Activated T-helper 17 cell treated with anti-CD3 and anti-CD28 coated beads, Interleukin-2, amount 50 U/mL, for 72 hours (primary cell): ENCODE measurements around the gene LRRC4. TPM values are rescaled to one million over a fixed set of nuclear protein-coding genes. Genes with fewer than 3 reads are reported as not detected.

ENCODE experiments used
- ATAC-seq: fragments of 150-1000 bp; cut with Tn5 transposase; replicated peaks from 2 replicates; pipeline ENCODE4 v1.10.0; 2021; ENCODE audit warnings: mild to moderate bottlenecking, moderate library complexity
- H3K27ac Mint-ChIP-seq: one replicate; pipeline ENCODE4 v1.8.0; 2022; ENCODE audit warnings: mixed read lengths
- H3K27me3 Mint-ChIP-seq: one replicate; pipeline ENCODE4 v1.8.0; 2022; ENCODE audit warnings: mixed read lengths
- H3K36me3 Mint-ChIP-seq: one replicate; pipeline ENCODE4 v1.8.0; 2022; ENCODE audit warnings: low read depth, mild to moderate bottlenecking, mixed read lengths
- H3K4me1 Mint-ChIP-seq: one replicate; pipeline ENCODE4 v1.8.0; 2022; ENCODE audit warnings: mixed read lengths
- H3K4me3 Mint-ChIP-seq: one replicate; pipeline ENCODE4 v1.8.0; 2022; ENCODE audit warnings: mild to moderate bottlenecking, mixed read lengths
- H3K9me3 Mint-ChIP-seq: one replicate; pipeline ENCODE4 v1.8.0; 2022; ENCODE audit warnings: mixed read lengths
- total RNA-seq, 2 donors: library from RNA; stranded (reverse); gene quantifications; one replicate each; pipeline ENCODE4 v1.2.3, GENCODE V29; 2022

The LRRC4 gene
- total RNA-seq, 2 donors from 2014 or later = 0.13 TPM; not detected in 1

DNA sequence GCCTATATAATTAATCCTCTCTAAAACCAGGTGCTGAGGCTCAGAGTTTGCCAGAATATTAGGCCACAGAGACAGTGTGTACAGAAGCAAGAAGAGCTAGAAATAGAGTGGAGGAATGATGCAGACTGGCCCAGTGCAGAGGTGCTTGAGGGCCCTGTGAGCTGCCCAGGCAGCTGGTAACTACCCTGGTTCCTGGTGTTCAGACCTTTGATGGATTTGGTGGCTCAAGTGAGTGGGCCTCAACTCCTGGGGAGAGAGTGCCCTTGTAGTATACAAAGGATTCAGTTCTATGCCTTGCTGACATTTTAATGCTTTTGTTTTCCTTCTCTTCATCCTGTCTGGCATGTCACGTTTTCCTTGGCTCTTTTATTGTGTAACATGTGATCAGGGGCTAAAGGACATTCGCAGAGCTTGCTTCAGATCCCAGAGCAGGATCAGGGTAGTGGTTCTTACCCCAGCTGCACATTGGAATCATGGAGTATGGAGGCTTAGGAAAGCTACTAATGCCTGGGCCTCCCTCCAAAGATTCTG, 20.0 kb downstream of the LRRC4 start:
- no peaks in the 10 kb centered on the region for H3K27me3 Mint-ChIP-seq
- H3K36me3 Mint-ChIP-seq = peaks cover 77% of the 10 kb centered on the region
- no peaks in the 10 kb centered on the region for H3K4me1 Mint-ChIP-seq
- no peak for ATAC-seq
- no peak overlapping the region for H3K27ac Mint-ChIP-seq
- no peaks in the 10 kb centered on the region for H3K9me3 Mint-ChIP-seq
- H3K4me3 Mint-ChIP-seq = no peak overlapping the region

DNA sequence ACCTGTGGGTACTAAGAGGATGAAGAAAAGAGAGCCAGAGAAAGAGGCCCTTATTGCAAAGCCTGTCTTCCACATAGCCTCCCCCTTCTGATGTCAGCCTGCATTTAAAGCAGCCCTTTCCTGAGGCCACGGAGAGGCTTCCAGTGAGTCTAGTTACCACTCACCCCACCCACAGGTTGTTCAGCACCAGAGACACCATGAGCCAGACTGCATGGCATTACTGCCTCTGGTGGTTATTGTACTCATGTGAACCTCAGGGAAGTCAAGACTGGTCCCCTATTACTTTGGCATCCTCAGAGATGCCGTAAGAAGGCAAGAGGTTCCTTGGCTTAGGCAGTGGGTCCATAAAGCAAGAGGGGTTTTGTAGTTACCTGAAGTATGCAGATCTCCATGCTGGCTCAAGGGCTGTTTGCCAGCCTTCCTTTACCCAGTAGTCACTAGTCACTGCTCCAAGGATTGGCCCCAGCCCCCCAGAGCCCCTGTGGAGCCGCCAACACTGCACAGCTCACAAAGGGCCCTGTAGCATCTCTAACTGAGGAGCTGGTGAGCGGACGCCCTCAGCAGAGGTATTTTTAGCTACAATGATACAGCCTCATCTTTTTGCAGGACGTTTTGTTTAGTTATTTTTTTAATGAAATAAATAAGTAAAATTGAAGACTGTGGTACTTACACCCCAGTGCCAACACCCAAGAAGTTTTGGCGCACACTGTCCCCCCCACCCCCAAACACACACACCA, 20.7 kb downstream of the LRRC4 start:
- no peak overlapping the region for H3K27ac Mint-ChIP-seq
- no peaks in the 10 kb centered on the region for H3K4me1 Mint-ChIP-seq
- H3K36me3 Mint-ChIP-seq = peaks cover 83% of the 10 kb centered on the region
- no peaks in the 10 kb centered on the region for H3K9me3 Mint-ChIP-seq
- peak; percentile 31 for ATAC-seq
- no peak overlapping the region for H3K4me3 Mint-ChIP-seq
- no peaks in the 10 kb centered on the region for H3K27me3 Mint-ChIP-seq

DNA sequence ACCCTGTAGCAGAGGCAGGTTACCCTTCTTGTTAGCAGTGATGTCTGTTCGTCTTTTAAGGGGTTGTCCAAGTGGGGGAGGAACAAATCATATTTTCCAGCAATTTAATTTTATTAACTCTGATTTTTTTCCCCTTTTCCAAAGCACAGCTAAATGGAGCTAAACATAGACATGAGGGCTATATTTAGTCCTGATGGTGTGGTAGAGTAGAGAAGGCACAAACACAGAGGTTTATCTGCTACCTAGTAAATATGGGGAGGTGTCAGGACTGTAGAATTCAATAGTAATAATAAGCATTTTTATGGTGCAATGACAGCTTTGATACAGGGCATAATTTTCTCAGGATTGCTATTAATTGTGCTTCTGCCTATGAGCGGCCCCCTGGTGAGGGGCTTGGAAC, 22.5 kb downstream of the LRRC4 start:
- H3K27me3 Mint-ChIP-seq = no peaks in the 10 kb centered on the region
- no peaks in the 10 kb centered on the region for H3K9me3 Mint-ChIP-seq
- H3K4me1 Mint-ChIP-seq = peaks cover 9% of the 10 kb centered on the region
- peaks cover 86% of the 10 kb centered on the region for H3K36me3 Mint-ChIP-seq
- ATAC-seq = no peak
- H3K4me3 Mint-ChIP-seq = no peak overlapping the region
- peak overlapping the region; percentile 22 for H3K27ac Mint-ChIP-seq

DNA sequence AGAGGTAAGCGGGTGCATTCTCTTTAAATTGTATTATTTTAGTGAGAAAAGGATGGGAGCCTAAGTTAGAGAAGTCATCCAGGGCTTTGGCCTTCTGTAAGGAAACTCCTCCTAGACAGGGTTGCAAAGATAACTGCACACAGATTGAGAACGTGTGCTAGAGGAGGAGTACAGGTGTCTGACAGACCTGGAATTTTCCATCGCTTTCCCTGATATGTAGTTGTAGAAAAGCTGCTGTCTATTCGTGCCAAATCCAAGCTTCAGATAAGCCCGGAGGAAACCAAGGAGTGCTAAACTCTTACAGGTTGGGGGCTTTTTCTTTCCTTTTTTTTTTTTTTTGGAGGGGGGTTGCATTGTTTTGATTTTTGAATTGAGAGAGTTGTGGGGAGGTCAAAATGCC, 23.1 kb downstream of the LRRC4 start:
- peaks cover 84% of the 10 kb centered on the region for H3K36me3 Mint-ChIP-seq
- no peak overlapping the region for H3K4me3 Mint-ChIP-seq
- no peaks in the 10 kb centered on the region for H3K9me3 Mint-ChIP-seq
- no peak overlapping the region for H3K27ac Mint-ChIP-seq
- no peaks in the 10 kb centered on the region for H3K27me3 Mint-ChIP-seq
- no peak for ATAC-seq
- H3K4me1 Mint-ChIP-seq = peaks cover 15% of the 10 kb centered on the region

DNA sequence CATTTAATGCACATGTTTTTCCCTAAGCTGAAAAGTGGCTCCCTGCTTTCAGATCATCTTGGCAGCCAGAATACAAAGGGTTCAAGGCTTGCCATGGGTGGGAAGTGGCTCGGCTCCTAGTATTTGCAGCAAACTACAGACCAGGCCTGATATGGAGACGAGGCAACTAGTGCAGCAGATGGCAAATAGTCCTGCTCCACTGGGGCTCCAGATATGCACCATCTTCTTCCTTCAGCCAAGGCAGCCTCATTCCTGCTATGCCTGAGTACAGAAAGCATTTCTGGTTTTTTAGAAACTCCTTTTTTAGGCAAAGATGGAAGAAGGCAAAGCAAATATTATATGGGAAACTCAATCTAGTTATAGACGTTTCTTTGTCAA, 23.9 kb downstream of the LRRC4 start:
- Mint-ChIP-seq H3K4me3 (no peak overlapping the region), H3K27me3 (no peaks in the 10 kb centered on the region), H3K4me1 (peaks cover 15% of the 10 kb centered on the region), H3K9me3 (no peaks in the 10 kb centered on the region), H3K36me3 (peaks cover 83% of the 10 kb centered on the region), H3K27ac (no peak overlapping the region)
- ATAC-seq = no peak

DNA sequence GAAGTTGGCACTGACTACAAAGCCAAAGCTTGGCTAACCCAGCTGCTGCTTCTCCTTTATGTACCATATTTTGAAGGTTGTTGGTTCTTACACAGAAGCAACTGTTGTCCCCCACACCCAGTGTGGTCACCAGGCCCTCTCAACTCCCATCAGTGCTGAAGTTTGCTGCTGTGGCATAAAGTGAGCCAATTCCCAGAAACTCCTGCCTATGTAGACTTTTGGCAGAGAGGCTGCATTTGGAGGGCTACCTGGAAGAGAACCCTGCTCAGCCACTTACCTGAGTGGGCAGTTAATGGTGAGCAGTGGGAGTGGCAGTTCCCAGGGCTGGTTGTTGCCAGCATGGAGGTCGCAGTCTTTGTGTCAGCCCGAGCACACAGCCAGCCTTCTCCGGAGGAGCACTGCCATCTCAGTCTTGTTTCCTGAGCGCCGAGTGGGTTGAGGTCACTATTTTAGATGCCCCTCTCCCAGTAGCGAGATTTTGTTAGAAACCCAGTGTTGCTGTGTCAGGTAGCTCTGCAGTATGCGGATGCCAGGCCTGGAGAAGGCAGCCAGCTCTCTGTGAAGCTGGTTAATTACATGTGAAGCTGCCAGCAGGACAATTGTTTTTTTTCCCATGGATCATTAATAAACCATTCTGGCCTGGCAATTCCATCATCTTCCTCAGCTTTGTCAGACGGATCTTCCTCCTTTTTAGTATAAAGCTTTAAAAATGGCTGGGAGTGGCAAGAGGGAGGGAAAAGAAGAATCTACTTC, 24.5 kb downstream of the LRRC4 start:
- peaks cover 15% of the 10 kb centered on the region for H3K4me1 Mint-ChIP-seq
- H3K4me3 Mint-ChIP-seq = no peak overlapping the region
- no peaks in the 10 kb centered on the region for H3K9me3 Mint-ChIP-seq
- peaks cover 82% of the 10 kb centered on the region for H3K36me3 Mint-ChIP-seq
- H3K27me3 Mint-ChIP-seq = no peaks in the 10 kb centered on the region
- no peak overlapping the region for H3K27ac Mint-ChIP-seq
- ATAC-seq = no peak

DNA sequence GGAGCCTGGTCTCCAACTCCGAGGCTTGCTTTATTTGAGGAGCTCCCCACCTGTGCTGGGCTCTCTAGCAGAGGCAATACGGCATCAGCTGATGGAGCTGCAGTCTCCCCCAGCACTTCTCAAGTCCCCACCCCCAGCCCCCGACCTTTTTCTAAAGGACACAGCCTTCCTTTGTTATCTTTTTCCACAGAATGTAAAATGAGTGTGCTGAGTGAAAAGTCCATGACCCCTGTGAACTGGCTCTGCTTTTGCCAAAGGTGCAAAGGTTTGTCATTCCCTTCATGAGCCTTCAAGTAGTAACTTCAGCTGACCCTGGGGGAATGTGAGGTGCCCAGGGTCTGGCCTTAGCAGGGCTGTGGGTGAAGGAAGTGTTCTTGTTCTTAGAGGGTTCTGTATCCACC, 25.5 kb downstream of the LRRC4 start:
- no peaks in the 10 kb centered on the region for H3K27me3 Mint-ChIP-seq

DNA sequence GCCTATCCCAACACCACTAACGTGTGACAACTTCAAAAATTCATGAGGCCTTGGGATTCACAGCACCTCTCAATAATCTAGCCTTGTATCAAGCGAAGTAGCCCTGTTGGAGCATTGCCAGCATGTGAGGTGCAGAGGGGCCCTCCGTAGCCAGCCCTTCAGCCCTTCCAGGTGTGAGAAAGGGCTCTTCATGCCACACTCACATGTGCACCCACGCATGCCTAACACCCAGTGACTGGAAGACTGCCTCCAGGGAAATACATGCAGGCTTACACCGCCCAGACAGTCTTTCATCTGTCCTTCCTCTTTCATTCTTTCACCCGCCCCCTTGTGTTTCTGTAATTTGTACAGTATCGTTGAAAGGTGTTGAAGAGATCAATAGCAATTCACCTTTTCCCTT, 26.1 kb downstream of the LRRC4 start:
- Mint-ChIP-seq H3K4me3 (no peak overlapping the region), H3K27ac (peak overlapping the region; percentile 73), H3K27me3 (no peaks in the 10 kb centered on the region), H3K36me3 (peaks cover 87% of the 10 kb centered on the region), H3K9me3 (no peaks in the 10 kb centered on the region), H3K4me1 (peaks cover 15% of the 10 kb centered on the region)
- ATAC-seq = no peak

More for the DNA sequence above, 25.5 kb downstream of the LRRC4 start:
- peaks cover 84% of the 10 kb centered on the region for H3K36me3 Mint-ChIP-seq
- no peaks in the 10 kb centered on the region for H3K9me3 Mint-ChIP-seq
- ATAC-seq = no peak
- H3K27ac Mint-ChIP-seq = peak overlapping the region; percentile 73
- peaks cover 15% of the 10 kb centered on the region for H3K4me1 Mint-ChIP-seq
- H3K4me3 Mint-ChIP-seq = no peak overlapping the region

DNA sequence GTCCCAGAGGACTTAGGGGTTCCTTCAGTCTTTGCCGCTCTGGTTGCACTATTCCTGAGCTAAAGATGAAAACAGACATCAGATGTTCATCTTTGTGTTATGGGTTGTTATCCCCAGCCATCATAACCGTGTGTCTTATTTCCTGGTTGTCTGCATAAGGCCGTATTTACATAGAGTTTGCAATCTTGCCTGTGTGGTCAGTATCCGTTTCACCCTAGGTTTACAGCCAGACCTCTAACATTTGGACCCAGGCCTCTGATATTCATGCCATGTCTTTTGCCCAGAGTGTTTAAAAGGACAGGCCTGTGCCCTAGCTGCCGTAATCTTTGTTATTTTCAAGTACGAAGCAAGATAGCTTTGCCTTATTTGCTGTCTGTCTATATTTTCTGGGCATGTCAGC, 26.6 kb downstream of the LRRC4 start:
- Mint-ChIP-seq H3K4me1 (peaks cover 15% of the 10 kb centered on the region), H3K9me3 (no peaks in the 10 kb centered on the region), H3K4me3 (no peak overlapping the region), H3K27ac (no peak overlapping the region), H3K36me3 (peaks cover 87% of the 10 kb centered on the region), H3K27me3 (no peaks in the 10 kb centered on the region)
- no peak for ATAC-seq

DNA sequence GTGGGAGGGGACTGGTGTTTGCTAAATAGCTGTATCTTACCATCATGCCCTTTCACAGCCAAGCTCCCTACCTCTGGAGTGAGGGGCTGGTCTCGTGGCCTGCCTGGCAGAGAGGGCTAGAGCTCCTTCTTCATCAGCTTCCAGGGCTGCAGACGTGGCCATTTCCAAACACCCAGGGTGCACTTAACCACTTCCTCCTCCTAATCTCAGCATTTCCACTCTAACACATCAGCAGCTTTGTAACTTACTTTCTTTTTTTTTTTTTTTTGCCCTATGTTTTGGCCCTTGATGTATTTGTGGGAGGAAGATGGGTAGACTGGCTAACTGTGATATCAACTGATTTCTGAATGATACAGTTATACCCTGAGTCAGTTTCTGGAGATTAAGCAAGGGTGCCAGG, 27.4 kb downstream of the LRRC4 start:
- H3K4me3 Mint-ChIP-seq = no peak overlapping the region
- no peaks in the 10 kb centered on the region for H3K27me3 Mint-ChIP-seq
- peak; percentile 18 for ATAC-seq
- no peaks in the 10 kb centered on the region for H3K9me3 Mint-ChIP-seq
- no peak overlapping the region for H3K27ac Mint-ChIP-seq
- peaks cover 87% of the 10 kb centered on the region for H3K36me3 Mint-ChIP-seq
- peaks cover 15% of the 10 kb centered on the region for H3K4me1 Mint-ChIP-seq

DNA sequence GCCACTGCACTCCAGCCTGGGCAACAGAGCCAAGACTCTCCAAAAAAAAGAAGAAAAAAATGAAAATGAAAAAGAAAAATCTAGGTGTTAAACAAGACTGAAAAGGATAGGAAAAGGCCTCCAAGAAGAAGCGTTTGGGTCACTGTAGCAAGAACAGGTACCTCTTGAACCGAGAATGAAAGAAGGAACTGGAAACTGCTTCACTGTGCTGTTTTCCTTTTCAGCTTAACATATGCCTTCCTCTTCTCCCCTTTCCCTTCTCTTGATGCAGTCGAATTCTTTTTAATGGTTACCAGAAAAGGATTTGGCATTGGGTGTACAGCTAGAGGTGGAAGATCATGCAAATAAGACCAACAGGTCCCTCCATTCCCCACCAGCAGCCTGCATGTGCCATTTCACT, 28.1 kb downstream of the LRRC4 start:
- no peak overlapping the region for H3K27ac Mint-ChIP-seq
- ATAC-seq = no peak
- H3K9me3 Mint-ChIP-seq = no peaks in the 10 kb centered on the region
- no peak overlapping the region for H3K4me3 Mint-ChIP-seq
- no peaks in the 10 kb centered on the region for H3K27me3 Mint-ChIP-seq
- H3K36me3 Mint-ChIP-seq = peaks cover 87% of the 10 kb centered on the region
- H3K4me1 Mint-ChIP-seq = peaks cover 15% of the 10 kb centered on the region

DNA sequence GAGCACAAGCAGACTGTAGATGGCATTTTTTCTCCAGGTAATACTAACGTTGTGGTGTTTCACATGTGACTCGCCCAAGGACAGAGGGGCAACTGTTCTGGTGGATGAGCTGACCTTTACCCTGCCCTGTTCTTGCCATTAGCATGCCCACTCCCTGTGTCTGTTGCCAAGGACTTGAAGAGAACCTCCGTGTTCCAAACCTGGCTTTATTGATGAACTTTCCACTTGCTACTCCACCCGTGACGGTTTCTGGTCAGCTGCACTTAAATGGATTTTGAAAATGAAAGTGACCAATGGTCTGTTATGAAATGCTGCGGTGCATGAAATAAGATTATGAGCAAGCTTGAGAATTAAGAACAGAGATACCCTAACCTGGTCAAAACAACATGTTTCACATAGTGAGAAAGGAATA, 30.4 kb downstream of the LRRC4 start:
- Mint-ChIP-seq H3K27me3 (no peaks in the 10 kb centered on the region), H3K9me3 (no peaks in the 10 kb centered on the region), H3K27ac (no peak overlapping the region), H3K36me3 (peaks cover 91% of the 10 kb centered on the region), H3K4me3 (no peak overlapping the region), H3K4me1 (peaks cover 15% of the 10 kb centered on the region)
- no peak for ATAC-seq

DNA sequence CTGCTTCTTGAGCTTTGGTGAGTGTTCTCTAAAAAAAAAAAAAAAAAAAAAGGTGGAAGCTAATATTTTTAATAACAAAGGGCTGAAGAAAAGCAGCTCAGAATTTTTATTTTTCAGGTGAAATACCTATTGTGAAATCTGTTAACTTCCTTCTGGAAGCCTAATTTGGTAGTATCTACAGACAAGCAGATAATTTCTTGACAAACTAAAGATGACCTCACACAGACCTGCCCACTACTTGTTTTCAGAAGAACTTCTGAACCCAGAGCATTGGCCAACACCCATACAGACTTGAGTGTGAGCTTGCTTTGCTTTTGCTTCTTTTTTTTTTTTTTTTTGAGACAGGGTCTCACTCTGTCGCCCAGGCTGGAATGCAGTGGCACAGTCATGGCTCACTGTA, 31.2 kb downstream of the LRRC4 start:
- no peaks in the 10 kb centered on the region for H3K9me3 Mint-ChIP-seq
- ATAC-seq = no peak
- H3K27ac Mint-ChIP-seq = no peak overlapping the region
- H3K36me3 Mint-ChIP-seq = peaks cover 89% of the 10 kb centered on the region
- no peak overlapping the region for H3K4me3 Mint-ChIP-seq
- H3K4me1 Mint-ChIP-seq = peaks cover 13% of the 10 kb centered on the region
- H3K27me3 Mint-ChIP-seq = no peaks in the 10 kb centered on the region

DNA sequence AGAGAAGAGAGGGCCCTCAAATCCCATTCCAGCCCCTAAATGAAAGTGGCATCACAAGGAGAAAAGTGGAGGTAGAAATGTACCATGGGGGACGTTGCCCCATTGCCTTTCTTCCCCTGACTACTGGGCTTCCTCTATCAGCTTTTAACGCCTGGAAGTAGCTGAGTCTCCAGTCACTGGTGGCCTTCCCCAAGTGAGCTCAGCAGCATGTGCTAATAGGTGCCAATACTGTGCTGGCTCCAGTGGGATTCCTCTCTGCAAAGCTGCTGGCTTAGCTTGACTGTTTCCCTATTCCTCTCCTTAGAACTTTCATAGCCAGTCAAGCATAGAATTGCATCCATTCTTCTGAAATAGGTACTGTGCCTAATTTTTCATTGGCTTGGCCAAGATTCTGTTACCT, 32.6 kb downstream of the LRRC4 start:
- H3K36me3 Mint-ChIP-seq = peaks cover 90% of the 10 kb centered on the region
- H3K4me3 Mint-ChIP-seq = no peak overlapping the region
- H3K9me3 Mint-ChIP-seq = no peaks in the 10 kb centered on the region
- no peaks in the 10 kb centered on the region for H3K27me3 Mint-ChIP-seq
- H3K4me1 Mint-ChIP-seq = peaks cover 14% of the 10 kb centered on the region
- H3K27ac Mint-ChIP-seq = no peak overlapping the region
- no peak for ATAC-seq
